GM15510 (cell line): Measurements from ENCODE around the gene GIPC3.

Source experiments
- POLR2A ChIP-seq: IDR thresholded peaks from 3 replicates; pipeline ENCODE4 v1.6.1; 2011; ENCODE audit warnings: borderline replicate concordance; ENCODE audit not compliant: insufficient read length; ENCODE audit errors: extremely low read depth

Gene GIPC3

GRCh38 chr19:3632098-3632497, 46.8 kb downstream of the GIPC3 start:
- TF ChIP-seq POLR2A: no peak

DNA sequence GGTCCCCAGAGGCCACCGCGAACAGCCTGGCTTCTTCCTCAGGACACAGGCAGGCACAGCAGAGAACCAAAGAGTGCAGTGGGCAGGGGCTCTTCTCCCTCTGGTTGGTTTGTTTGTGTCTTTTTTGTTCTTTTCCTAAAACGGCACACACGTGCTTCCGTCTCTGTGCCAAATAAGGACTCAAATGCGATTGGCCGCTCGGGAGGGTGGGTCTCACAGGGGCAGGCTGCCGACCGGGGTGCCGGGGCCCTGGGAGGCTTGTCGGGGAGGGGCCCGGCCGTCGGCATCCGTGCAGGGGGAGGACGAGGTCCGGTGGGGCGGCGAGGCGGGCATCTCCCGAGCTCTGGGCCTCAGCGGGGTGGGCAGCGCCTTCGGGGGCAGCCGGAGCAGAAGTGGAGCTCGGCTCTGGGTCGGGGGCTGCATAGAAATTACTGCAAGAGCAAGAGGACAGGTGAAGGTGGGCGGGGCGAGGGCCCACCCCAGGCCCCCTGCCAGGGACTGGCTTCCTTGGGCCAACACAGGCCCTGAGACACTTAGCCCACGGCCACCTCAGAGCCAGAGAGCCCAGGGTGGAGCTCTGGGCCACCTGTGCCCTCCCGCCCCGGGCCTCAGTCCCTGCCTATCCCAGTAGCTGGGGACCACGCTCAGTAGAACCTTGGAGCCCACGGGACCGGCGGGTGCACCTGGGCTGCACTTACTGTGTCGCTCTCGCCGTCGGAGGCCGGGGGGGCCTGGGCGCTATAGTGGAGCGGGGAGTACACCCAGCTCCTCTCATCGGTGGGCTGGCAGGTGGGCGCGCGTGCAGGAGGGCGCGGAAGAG, 47.7 kb downstream of the GIPC3 start:
- TF ChIP-seq POLR2A: no peak

DNA sequence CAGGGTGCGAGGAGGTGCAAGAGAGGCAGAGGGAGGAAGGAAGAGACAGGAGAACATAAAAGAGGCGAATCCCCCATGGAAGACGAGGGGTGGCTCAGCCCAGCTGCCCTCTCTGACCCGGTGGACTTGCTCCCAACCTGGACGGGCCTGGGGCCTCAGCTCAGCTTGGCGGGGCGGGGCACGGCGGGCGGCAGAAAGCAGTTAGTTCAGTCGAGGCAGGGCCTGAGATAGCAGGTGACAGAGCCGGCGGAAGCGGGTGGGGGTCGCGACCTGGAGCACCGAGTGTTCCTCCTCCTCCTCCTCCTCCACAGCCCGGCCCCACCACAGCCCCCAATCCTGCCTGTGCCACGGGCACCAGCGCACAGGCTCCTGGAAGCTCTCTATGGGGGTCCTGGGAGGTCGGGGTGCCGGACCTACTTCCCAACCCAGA, 48.3 kb downstream of the GIPC3 start:
- TF ChIP-seq POLR2A: no peak

GRCh38 chr19:3634496-3635045, 49.3 kb downstream of the GIPC3 start:
- TF ChIP-seq POLR2A: no peak

GRCh38 chr19:3636506-3636905, 51.2 kb downstream of the GIPC3 start:
- no peak for TF ChIP-seq POLR2A

- TF ChIP-seq POLR2A: no peak
These were observed 51.7 kb downstream of the GIPC3 start for GRCh38 chr19:3636962-3637361.

DNA sequence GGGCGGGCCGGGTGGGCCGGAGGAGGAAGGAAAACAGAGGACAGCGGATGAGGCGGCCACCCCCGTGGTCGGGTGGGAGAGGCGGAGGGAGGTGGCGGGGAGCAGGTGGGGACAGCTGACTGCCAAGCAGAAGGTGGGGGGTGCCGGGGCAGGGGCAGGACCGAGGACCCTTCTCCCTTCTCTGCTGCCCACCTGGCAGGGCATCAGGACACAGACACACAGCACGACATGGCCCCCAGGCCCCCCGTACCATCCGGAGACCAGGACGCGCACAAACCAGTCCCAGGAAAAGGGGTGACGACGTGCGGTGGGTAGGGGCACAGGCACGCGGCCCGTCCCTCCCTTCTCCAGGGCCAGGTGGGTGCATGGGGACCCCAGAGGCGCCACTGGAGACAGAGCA, 52.3 kb downstream of the GIPC3 start:
- no peak for TF ChIP-seq POLR2A

- no peak for TF ChIP-seq POLR2A
These were observed 53.2 kb downstream of the GIPC3 start for GRCh38 chr19:3638208-3639193.

DNA sequence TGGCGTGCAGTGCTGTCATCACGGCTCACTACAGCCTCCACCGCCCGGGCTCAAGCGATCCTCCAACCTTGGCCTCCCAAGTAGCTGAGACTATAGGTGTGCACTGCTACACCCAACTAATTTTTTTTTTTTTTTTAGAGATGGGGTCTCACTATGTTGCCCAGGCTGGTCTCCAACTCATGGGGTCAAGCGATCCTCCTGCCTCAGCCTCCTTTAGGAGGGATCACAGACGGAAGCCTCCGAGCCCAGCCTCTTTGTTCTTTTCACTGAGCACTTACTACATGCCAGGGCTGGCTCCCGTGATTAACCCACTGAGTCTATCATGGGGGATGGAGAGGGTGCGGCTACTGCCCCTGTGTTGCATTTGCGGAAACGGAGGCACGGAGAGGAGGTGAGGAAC, 54.2 kb downstream of the GIPC3 start:
- no peak for TF ChIP-seq POLR2A

GRCh38 chr19:3641515-3642269, 56.4 kb downstream of the GIPC3 start:
- no peak for TF ChIP-seq POLR2A

DNA sequence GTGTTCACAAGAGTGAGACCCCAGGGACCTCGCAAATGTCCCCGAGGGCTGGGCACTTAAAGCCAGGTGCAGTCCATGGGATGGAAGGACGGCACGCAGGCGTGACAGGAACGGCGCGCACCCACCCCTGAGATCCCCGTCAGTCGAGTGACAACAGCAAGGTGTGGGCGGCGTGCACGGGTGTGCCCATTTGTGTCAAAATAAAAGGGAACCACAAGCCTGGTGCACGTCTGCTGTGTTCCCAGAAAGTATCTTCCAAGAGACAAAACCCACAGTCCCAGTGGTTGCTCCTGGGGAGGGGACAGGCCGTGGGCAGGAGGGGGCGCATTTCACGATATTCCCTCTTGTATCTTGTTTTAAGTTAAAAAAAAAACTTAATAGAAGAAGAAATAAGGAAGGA, 57.0 kb downstream of the GIPC3 start:
- TF ChIP-seq POLR2A: no peak
